GM12891 (cell line): ENCODE data around the gene TFIP11.

Experiments used
- DNase-seq: peaks from one replicate; pipeline ENCODE4 v3.0.0; 2011; ENCODE audit warnings: low spot score; ENCODE audit not compliant: insufficient read length
- FAIRE-seq: peaks from 2 replicates; lab custom pipeline; 2011; peaks lifted over from hg19 to GRCh38; lab: Jason Lieb, UNC
- PAX5 ChIP-seq: IDR thresholded peaks from 2 replicates; pipeline ENCODE4 v1.6.1; 2011; ENCODE audit warnings: low read length, moderate library complexity, mild to moderate bottlenecking; ENCODE audit not compliant: insufficient read depth, severe bottlenecking
- POLR2A ChIP-seq: IDR thresholded peaks from 2 replicates; pipeline ENCODE4 v1.6.1; 2011; ENCODE audit warnings: low read depth, low read length, control low read depth
- POLR2AphosphoS5 ChIP-seq: IDR thresholded peaks from 2 replicates; pipeline ENCODE4 v1.6.1; 2011; ENCODE audit warnings: low read depth, low read length, control low read depth
- POU2F2 ChIP-seq: IDR thresholded peaks from 2 replicates; pipeline ENCODE4 v1.6.1; 2011; ENCODE audit warnings: low read depth, mild to moderate bottlenecking, control low read depth, low read length, moderate library complexity
- SPI1 ChIP-seq: IDR thresholded peaks from 2 replicates; pipeline ENCODE4 v1.6.1; 2011; ENCODE audit warnings: low read depth, low read length, control low read depth
- TAF1 ChIP-seq: IDR thresholded peaks from 2 replicates; pipeline ENCODE4 v1.6.1; 2011; ENCODE audit warnings: low read depth, low read length, control low read depth

TFIP11 gene

GRCh38 chr22:26445577-26446275 is 66.5 kb downstream of the TFIP11 start:
- FAIRE-seq (no peak), DNase-seq (no peak)
- TF ChIP-seq POLR2AphosphoS5 (no peak), POU2F2 (no peak), SPI1 (no peak), POLR2A (no peak), PAX5 (no peak), TAF1 (no peak)

- DNase-seq (no peak), FAIRE-seq (no peak)
- TF ChIP-seq POLR2A, result no peak
These were observed 67.5 kb downstream of the TFIP11 start for GRCh38 chr22:26444777-26445176.

GRCh38 chr22:26443901-26444690 is 68.2 kb downstream of the TFIP11 start:
- DNase-seq, result no peak
- TF ChIP-seq POLR2AphosphoS5 (no peak), TAF1 (no peak), SPI1 (no peak), POLR2A (no peak), PAX5 (no peak), POU2F2 (no peak)
- FAIRE-seq, result peak; percentile 35

GRCh38 chr22:26442086-26442756 is 70.1 kb downstream of the TFIP11 start:
- no peak for FAIRE-seq
- TF ChIP-seq SPI1 (peak; percentile 49), POLR2A (no peak)
- DNase-seq, result no peak
